ENCODE results near the gene ZNF438. TPM values are rescaled to one million over a fixed set of nuclear protein-coding genes. Genes with fewer than 3 reads are reported as not detected.

The ZNF438 gene
- total and polyA plus RNA-seq, 2 donors (not counting 1 experiment from before 2014, with no cell fraction given): 4.7 to 6.6 TPM

DNA sequence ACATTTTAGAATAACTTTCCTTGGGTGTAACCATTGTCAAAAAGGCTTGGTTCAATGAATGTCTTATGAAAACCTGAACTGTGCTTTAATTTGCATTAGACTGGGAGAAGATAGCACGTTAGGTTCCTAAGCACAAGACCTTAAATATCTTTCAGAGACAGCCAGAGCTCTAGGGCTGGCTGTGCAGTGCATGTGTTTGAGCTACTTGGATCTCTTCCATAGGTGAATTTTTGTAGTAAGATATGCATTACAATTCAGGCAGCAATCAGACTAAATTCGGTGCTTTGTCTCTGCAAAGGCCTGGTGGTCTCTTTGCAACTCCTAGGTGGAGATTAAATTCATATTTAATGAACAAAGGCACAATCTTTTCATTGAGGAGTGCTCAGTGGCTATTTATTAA, 192.0 kb downstream of the ZNF438 start:
- TF ChIP-seq, protein P1, sequence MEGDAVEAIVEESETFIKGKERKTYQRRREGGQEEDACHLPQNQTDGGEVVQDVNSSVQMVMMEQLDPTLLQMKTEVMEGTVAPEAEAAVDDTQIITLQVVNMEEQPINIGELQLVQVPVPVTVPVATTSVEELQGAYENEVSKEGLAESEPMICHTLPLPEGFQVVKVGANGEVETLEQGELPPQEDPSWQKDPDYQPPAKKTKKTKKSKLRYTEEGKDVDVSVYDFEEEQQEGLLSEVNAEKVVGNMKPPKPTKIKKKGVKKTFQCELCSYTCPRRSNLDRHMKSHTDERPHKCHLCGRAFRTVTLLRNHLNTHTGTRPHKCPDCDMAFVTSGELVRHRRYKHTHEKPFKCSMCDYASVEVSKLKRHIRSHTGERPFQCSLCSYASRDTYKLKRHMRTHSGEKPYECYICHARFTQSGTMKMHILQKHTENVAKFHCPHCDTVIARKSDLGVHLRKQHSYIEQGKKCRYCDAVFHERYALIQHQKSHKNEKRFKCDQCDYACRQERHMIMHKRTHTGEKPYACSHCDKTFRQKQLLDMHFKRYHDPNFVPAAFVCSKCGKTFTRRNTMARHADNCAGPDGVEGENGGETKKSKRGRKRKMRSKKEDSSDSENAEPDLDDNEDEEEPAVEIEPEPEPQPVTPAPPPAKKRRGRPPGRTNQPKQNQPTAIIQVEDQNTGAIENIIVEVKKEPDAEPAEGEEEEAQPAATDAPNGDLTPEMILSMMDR (conservative IDR thresholded peaks at IDR 0.05 in 1 of 2, IDR thresholded peaks at IDR 0.05 in 1 of 2; ENCODE audit: low read depth in 1 of 2, low read length in 2 of 2): no peak
- no peak for TF ChIP-seq EZH2 (IDR thresholded peaks at IDR 0.05; ENCODE audit: low read length, missing control alignments)
- no peaks in the 10 kb centered on the region for H3K36me3 ChIP-seq (ENCODE audit: control insufficient read depth, insufficient read depth, low read length)
- no peaks in the 10 kb centered on the region for H3K27me3 ChIP-seq (ENCODE audit: control insufficient read depth, insufficient read depth, low read length)
- DNase-seq (ENCODE audit: low read depth in 2 of 2): no peak
- no peak overlapping the region for H3K9ac ChIP-seq (ENCODE audit: insufficient read depth, low read length)
- H3K4me1 ChIP-seq (ENCODE audit: control insufficient read depth, extremely low read depth, insufficient read depth, low read length): no peaks in the 10 kb centered on the region
- H3K9me3 ChIP-seq (ENCODE audit: control insufficient read depth, insufficient read depth, low read depth, low read length): no peaks in the 10 kb centered on the region
- H3K4me3 ChIP-seq (replicated peaks in 1 of 4; ENCODE audit: control extremely low read depth in 1 of 4, insufficient read depth in 1 of 4, low read depth in 3 of 4, low read length in 4 of 4): no peak overlapping the region
- H3K4me2 ChIP-seq (ENCODE audit: extremely low read depth, insufficient read depth, low read length): no peak overlapping the region
- H2AFZ ChIP-seq (ENCODE audit: low read length): no peak overlapping the region
- no peak overlapping the region for H3K27ac ChIP-seq (ENCODE audit: insufficient read depth, low read length)
- H3K79me2 ChIP-seq (ENCODE audit: control insufficient read depth, insufficient read depth, low read length): no peaks in the 10 kb centered on the region
- H4K20me1 ChIP-seq (ENCODE audit: control insufficient read depth, extremely low read depth, insufficient read depth, low read length): no peaks in the 10 kb centered on the region

DNA sequence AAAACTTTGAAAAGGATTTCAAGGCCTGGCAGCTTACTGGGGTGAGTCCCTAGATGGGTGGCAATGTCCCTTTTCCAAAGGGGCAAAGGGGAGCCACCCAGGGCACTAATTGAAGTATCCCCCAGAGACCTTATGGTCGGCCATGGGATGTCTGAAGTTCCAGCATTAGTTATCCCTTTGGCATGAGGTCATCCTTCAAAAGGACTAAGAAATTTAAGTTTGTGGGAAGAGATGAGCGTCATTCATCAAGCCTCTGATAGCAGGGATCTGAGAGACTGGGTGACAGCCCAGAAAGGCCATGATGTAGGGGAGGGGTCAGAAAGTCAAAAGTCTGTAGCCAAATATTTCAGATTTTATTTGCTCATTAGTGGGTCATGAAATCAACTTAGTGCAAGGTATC, 195.3 kb downstream of the ZNF438 start:
- Histone ChIP-seq H3K4me3 (replicated peaks in 1 of 4; ENCODE audit: control extremely low read depth in 1 of 4, insufficient read depth in 1 of 4, low read depth in 3 of 4, low read length in 4 of 4) (no peak overlapping the region), H4K20me1 (ENCODE audit: control insufficient read depth, extremely low read depth, insufficient read depth, low read length) (no peaks in the 10 kb centered on the region), H3K4me1 (ENCODE audit: control insufficient read depth, extremely low read depth, insufficient read depth, low read length) (no peaks in the 10 kb centered on the region), H3K79me2 (ENCODE audit: control insufficient read depth, insufficient read depth, low read length) (no peaks in the 10 kb centered on the region), H3K27me3 (ENCODE audit: control insufficient read depth, insufficient read depth, low read length) (no peaks in the 10 kb centered on the region), H2AFZ (ENCODE audit: low read length) (no peak overlapping the region), H3K9ac (ENCODE audit: insufficient read depth, low read length) (no peak overlapping the region), H3K27ac (ENCODE audit: insufficient read depth, low read length) (no peak overlapping the region), H3K36me3 (ENCODE audit: control insufficient read depth, insufficient read depth, low read length) (no peaks in the 10 kb centered on the region), H3K9me3 (ENCODE audit: control insufficient read depth, insufficient read depth, low read depth, low read length) (no peaks in the 10 kb centered on the region), H3K4me2 (ENCODE audit: extremely low read depth, insufficient read depth, low read length) (no peak overlapping the region)
- TF ChIP-seq EZH2 (IDR thresholded peaks at IDR 0.05; ENCODE audit: low read length, missing control alignments): no peak
- TF ChIP-seq, protein P1 (conservative IDR thresholded peaks at IDR 0.05 in 1 of 2, IDR thresholded peaks at IDR 0.05 in 1 of 2; ENCODE audit: low read depth in 1 of 2, low read length in 2 of 2): no peak
- DNase-seq (ENCODE audit: low read depth in 2 of 2): no peak

DNA sequence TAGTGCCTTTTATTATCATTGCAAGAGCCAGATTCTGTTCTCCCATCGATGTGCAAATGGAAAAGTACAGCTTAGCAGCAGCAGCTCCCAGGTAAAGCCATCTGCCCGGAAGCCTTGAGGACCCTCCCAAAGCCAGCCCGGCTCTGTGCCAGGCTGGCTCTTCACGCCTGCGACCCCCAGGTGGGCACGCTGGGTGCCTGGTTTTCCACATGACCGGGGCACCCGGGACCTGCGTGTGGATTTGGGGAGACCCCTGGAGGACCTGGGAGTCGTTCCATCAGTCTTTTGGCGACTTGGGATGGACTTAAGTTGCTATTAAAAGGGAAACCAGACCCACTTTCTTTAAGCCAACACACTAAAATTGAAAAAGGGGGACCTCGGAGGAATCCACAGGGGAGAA, 196.5 kb downstream of the ZNF438 start:
- H3K4me1 ChIP-seq (ENCODE audit: control insufficient read depth, extremely low read depth, insufficient read depth, low read length): no peaks in the 10 kb centered on the region
- H3K4me2 ChIP-seq (ENCODE audit: extremely low read depth, insufficient read depth, low read length): no peak overlapping the region
- no peak overlapping the region for H2AFZ ChIP-seq (ENCODE audit: low read length)
- no peaks in the 10 kb centered on the region for H3K9me3 ChIP-seq (ENCODE audit: control insufficient read depth, insufficient read depth, low read depth, low read length)
- no peak overlapping the region for H3K4me3 ChIP-seq (replicated peaks in 1 of 4; ENCODE audit: control extremely low read depth in 1 of 4, insufficient read depth in 1 of 4, low read depth in 3 of 4, low read length in 4 of 4)
- H3K9ac ChIP-seq (ENCODE audit: insufficient read depth, low read length): no peak overlapping the region
- no peaks in the 10 kb centered on the region for H3K27me3 ChIP-seq (ENCODE audit: control insufficient read depth, insufficient read depth, low read length)
- no peak for TF ChIP-seq EZH2 (IDR thresholded peaks at IDR 0.05; ENCODE audit: low read length, missing control alignments)
- TF ChIP-seq, protein P1 (conservative IDR thresholded peaks at IDR 0.05 in 1 of 2, IDR thresholded peaks at IDR 0.05 in 1 of 2; ENCODE audit: low read depth in 1 of 2, low read length in 2 of 2): no peak
- H3K79me2 ChIP-seq (ENCODE audit: control insufficient read depth, insufficient read depth, low read length): no peaks in the 10 kb centered on the region
- H3K36me3 ChIP-seq (ENCODE audit: control insufficient read depth, insufficient read depth, low read length): no peaks in the 10 kb centered on the region
- no peaks in the 10 kb centered on the region for H4K20me1 ChIP-seq (ENCODE audit: control insufficient read depth, extremely low read depth, insufficient read depth, low read length)
- H3K27ac ChIP-seq (ENCODE audit: insufficient read depth, low read length): no peak overlapping the region
- no peak for DNase-seq (ENCODE audit: low read depth in 2 of 2)
